ENCODE data around the gene TECTA.
"Not testable (repeated sequence)": the region's sequence is repeated elsewhere in the genome, so short reads cannot be mapped to it uniquely, and the experiment has no call there.

The TECTA gene

DNA sequence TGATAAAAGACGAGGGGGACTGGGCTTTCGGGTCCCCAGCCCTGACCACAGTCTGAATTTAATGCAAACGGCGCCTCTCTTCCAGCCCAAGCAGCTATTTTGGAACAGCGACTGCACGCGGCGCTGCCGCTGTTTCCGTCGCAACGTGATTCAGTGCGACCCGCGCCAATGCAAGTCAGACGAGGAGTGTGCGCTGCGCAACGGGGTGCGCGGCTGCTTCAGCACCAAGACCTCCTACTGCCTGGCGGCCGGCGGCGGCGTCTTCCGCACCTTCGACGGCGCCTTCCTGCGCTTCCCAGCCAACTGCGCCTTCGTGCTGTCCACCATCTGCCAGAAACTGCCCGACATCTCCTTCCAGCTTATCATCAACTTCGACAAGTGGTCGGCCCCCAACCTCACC lies 56.7 kb downstream of the TECTA start:
- H3K4me3 ChIP-seq: no peak overlapping the region
- no peak overlapping the region for H3K27ac ChIP-seq
- TF ChIP-seq POLR2AphosphoS5 (IDR thresholded peaks at IDR 0.05; ENCODE audit: borderline replicate concordance, low read depth, low read length) (no peak), FOXP2 (optimal IDR thresholded peaks at IDR 0.05; ENCODE audit: control extremely low read depth, extremely low read length, insufficient read depth) (no peak), EZH2 (IDR thresholded peaks at IDR 0.05) (no peak)
- H3K9ac ChIP-seq (ENCODE audit: insufficient read length): no peak overlapping the region
- H3K9me3 ChIP-seq (ENCODE audit: low read depth, low read length): no peaks in the 10 kb centered on the region
- no peaks in the 10 kb centered on the region for H3K36me3 ChIP-seq (ENCODE audit: insufficient read depth, low read length)
- DNase-seq (ENCODE audit: low read depth, low spot score): no peak

GRCh38 chr11:121159741-121160140 lies 58.7 kb downstream of the TECTA start:
- no peak overlapping the region for H3K27ac ChIP-seq
- TF ChIP-seq FOXP2 (optimal IDR thresholded peaks at IDR 0.05; ENCODE audit: control extremely low read depth, extremely low read length, insufficient read depth) (no peak), EZH2 (IDR thresholded peaks at IDR 0.05) (no peak), POLR2AphosphoS5 (IDR thresholded peaks at IDR 0.05; ENCODE audit: borderline replicate concordance, low read depth, low read length) (no peak)
- no peaks in the 10 kb centered on the region for H3K36me3 ChIP-seq (ENCODE audit: insufficient read depth, low read length)
- no peak overlapping the region for H3K9ac ChIP-seq (ENCODE audit: insufficient read length)
- H3K4me3 ChIP-seq: no peak overlapping the region
- DNase-seq (ENCODE audit: low read depth, low spot score): no peak
- no peaks in the 10 kb centered on the region for H3K9me3 ChIP-seq (ENCODE audit: low read depth, low read length)

GRCh38 chr11:121161349-121161917 lies 60.4 kb downstream of the TECTA start:
- H3K4me3 ChIP-seq: no peak overlapping the region
- no peak for DNase-seq (ENCODE audit: low read depth, low spot score)
- no peak overlapping the region for H3K9ac ChIP-seq (ENCODE audit: insufficient read length)
- no peaks in the 10 kb centered on the region for H3K9me3 ChIP-seq (ENCODE audit: low read depth, low read length)
- H3K27ac ChIP-seq: no peak overlapping the region
- H3K36me3 ChIP-seq (ENCODE audit: insufficient read depth, low read length): no peaks in the 10 kb centered on the region
- no peak for TF ChIP-seq POLR2AphosphoS5 (IDR thresholded peaks at IDR 0.05; ENCODE audit: borderline replicate concordance, low read depth, low read length)
- no peak for TF ChIP-seq FOXP2 (optimal IDR thresholded peaks at IDR 0.05; ENCODE audit: control extremely low read depth, extremely low read length, insufficient read depth)
- TF ChIP-seq EZH2 (IDR thresholded peaks at IDR 0.05): no peak

GRCh38 chr11:121163658-121164308 lies 62.7 kb downstream of the TECTA start:
- DNase-seq (ENCODE audit: low read depth, low spot score): no peak
- H3K27ac ChIP-seq: no peak overlapping the region
- H3K9ac ChIP-seq (ENCODE audit: insufficient read length): no peak overlapping the region
- H3K36me3 ChIP-seq (ENCODE audit: insufficient read depth, low read length): no peaks in the 10 kb centered on the region
- no peaks in the 10 kb centered on the region for H3K9me3 ChIP-seq (ENCODE audit: low read depth, low read length)
- TF ChIP-seq FOXP2 (optimal IDR thresholded peaks at IDR 0.05; ENCODE audit: control extremely low read depth, extremely low read length, insufficient read depth) (no peak), EZH2 (IDR thresholded peaks at IDR 0.05) (no peak), POLR2AphosphoS5 (IDR thresholded peaks at IDR 0.05; ENCODE audit: borderline replicate concordance, low read depth, low read length) (no peak)
- H3K4me3 ChIP-seq: no peak overlapping the region

GRCh38 chr11:121177629-121178028 lies 76.6 kb downstream of the TECTA start:
- H3K27ac ChIP-seq; H3K4me3 ChIP-seq; H3K36me3 ChIP-seq (ENCODE audit: insufficient read depth, low read length); DNase-seq (ENCODE audit: low read depth, low spot score); H3K9ac ChIP-seq (ENCODE audit: insufficient read length); H3K9me3 ChIP-seq (ENCODE audit: low read depth, low read length): not testable (repeated sequence)

DNA sequence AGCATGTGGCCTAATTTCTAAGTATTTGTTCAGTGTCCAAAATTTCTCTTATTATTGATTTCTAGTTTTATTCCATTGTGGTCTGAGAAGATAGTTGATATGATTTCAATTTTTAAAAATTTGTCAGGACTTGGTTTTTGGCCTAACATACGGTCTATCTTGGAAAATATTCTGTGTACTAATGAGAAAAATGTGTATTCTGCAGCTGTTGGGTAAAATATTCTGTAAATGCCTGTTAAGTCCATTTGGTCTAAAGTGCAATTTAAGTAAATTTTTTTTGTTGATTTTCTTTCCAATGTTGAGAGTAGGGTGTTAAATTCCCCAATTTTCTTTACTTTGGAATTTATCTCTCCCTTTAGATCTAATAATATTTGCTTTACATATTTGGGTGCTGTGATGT lies 78.3 kb downstream of the TECTA start:
- no peak overlapping the region for H3K27ac ChIP-seq
- TF ChIP-seq POLR2AphosphoS5 (IDR thresholded peaks at IDR 0.05; ENCODE audit: borderline replicate concordance, low read depth, low read length) (no peak), EZH2 (IDR thresholded peaks at IDR 0.05) (no peak), FOXP2 (optimal IDR thresholded peaks at IDR 0.05; ENCODE audit: control extremely low read depth, extremely low read length, insufficient read depth) (no peak)
- H3K9ac ChIP-seq (ENCODE audit: insufficient read length): no peak overlapping the region
- no peak for DNase-seq (ENCODE audit: low read depth, low spot score)
- H3K36me3 ChIP-seq (ENCODE audit: insufficient read depth, low read length): no peaks in the 10 kb centered on the region
- no peaks in the 10 kb centered on the region for H3K9me3 ChIP-seq (ENCODE audit: low read depth, low read length)
- no peak overlapping the region for H3K4me3 ChIP-seq

GRCh38 chr11:121180183-121180582 lies 79.1 kb downstream of the TECTA start:
- Histone ChIP-seq H3K4me3 (no peak overlapping the region), H3K9ac (ENCODE audit: insufficient read length) (no peak overlapping the region), H3K27ac (no peak overlapping the region), H3K36me3 (ENCODE audit: insufficient read depth, low read length) (no peaks in the 10 kb centered on the region), H3K9me3 (ENCODE audit: low read depth, low read length) (no peaks in the 10 kb centered on the region)
- no peak for DNase-seq (ENCODE audit: low read depth, low spot score)
- TF ChIP-seq EZH2 (IDR thresholded peaks at IDR 0.05) (no peak), POLR2AphosphoS5 (IDR thresholded peaks at IDR 0.05; ENCODE audit: borderline replicate concordance, low read depth, low read length) (no peak), FOXP2 (optimal IDR thresholded peaks at IDR 0.05; ENCODE audit: control extremely low read depth, extremely low read length, insufficient read depth) (no peak)

DNA sequence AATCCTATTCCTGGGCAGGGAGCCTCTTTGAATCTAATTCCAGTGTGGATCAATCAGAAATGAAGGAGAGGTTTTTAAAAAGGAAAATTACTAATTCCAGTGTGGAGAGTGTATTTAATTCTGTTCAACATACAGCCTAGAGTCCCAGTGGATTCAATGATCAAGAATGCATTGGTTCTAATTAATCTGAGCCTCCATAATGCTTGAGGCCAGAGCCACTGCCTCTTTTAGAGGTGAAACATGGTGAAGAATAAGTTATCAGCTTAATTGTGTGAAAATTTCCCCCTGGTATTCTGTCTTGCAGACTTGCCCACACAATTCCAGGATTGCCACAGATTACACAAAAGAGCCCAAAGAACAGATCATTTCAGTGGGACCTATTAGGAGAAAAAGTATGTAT lies 87.7 kb downstream of the TECTA start:
- no peak overlapping the region for H3K4me3 ChIP-seq
- TF ChIP-seq FOXP2 (optimal IDR thresholded peaks at IDR 0.05; ENCODE audit: control extremely low read depth, extremely low read length, insufficient read depth) (no peak), EZH2 (IDR thresholded peaks at IDR 0.05) (no peak), POLR2AphosphoS5 (IDR thresholded peaks at IDR 0.05; ENCODE audit: borderline replicate concordance, low read depth, low read length) (no peak)
- no peak for DNase-seq (ENCODE audit: low read depth, low spot score)

GRCh38 chr11:121191818-121192217 lies 90.8 kb downstream of the TECTA start:
- Histone ChIP-seq H3K9me3 (ENCODE audit: low read depth, low read length) (no peaks in the 10 kb centered on the region), H3K27ac (no peak overlapping the region), H3K4me3 (no peak overlapping the region), H3K36me3 (ENCODE audit: insufficient read depth, low read length) (no peaks in the 10 kb centered on the region), H3K9ac (ENCODE audit: insufficient read length) (no peak overlapping the region)
- TF ChIP-seq POLR2AphosphoS5 (IDR thresholded peaks at IDR 0.05; ENCODE audit: borderline replicate concordance, low read depth, low read length) (no peak), EZH2 (IDR thresholded peaks at IDR 0.05) (no peak), FOXP2 (optimal IDR thresholded peaks at IDR 0.05; ENCODE audit: control extremely low read depth, extremely low read length, insufficient read depth) (no peak)
- DNase-seq (ENCODE audit: low read depth, low spot score): no peak

More for the DNA sequence above, 87.7 kb downstream of the TECTA start:
- Histone ChIP-seq H3K9ac (ENCODE audit: insufficient read length) (no peak overlapping the region), H3K27ac (no peak overlapping the region), H3K9me3 (ENCODE audit: low read depth, low read length) (no peaks in the 10 kb centered on the region), H3K36me3 (ENCODE audit: insufficient read depth, low read length) (no peaks in the 10 kb centered on the region)

Measured in SK-N-MC (cell line).